ENCODE results near the gene TSPEAR. TPM values are rescaled to one million over a fixed set of nuclear protein-coding genes. Genes with fewer than 3 reads are reported as not detected.
"Not testable (repeated sequence)": the region's sequence is repeated elsewhere in the genome, so short reads cannot be mapped to it uniquely, and the experiment has no call there.

TSPEAR gene
- total RNA-seq, 1 donor, result not detected

DNA sequence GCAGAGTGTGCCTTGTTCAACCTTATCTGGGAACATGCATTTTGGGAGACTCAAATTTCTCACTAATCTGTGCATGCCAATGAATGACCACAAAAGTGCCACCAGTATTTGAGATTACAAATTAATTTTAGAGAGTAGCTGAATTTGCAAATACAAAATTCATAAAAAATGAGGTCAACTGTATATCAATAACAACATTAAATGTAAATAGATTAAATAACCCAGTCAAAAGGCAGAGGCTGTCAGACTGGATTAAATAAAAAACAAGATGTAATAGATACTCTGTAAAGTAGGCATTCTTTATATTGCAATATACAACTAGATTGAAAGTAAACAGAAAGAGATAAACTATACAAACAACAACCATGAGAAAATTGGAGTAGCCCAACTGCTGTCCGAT is 147.3 kb downstream of the TSPEAR start:
- TF ChIP-seq CTCF (IDR thresholded peaks at IDR 0.05; ENCODE audit: insufficient read depth, low read length), result no peak
- DNase-seq (ENCODE audit: low read depth), result no peak
- H3K4me3 ChIP-seq (ENCODE audit: low read depth, low read length), result no peak overlapping the region

DNA sequence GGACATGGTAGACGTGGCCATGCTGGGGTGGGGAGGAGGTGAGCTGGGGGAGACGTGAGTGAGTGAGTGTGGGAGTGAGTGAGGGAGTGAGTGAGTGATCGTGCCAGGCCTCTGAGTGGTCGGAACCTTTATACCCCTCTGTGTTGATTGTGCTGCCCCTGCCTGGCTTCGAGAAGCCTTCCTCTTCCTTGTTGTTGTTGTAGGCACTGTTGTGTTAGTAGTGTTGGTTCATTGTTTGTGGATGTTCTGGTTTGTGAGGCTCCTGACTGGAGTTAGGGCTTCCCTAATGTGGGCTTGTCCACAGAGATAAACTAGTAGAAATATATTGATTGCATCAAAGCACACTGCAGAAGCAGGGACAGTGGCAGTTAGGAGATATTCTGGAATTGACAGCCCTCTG is 152.7 kb downstream of the TSPEAR start, which contains the start of gene KRTAP10-3:
TSS of gene KRTAP10-3 (minus strand) at position 101 of the 400 bp plus-strand sequence. CDS start at position 21, 80 bp downstream.
- DNase-seq (ENCODE audit: low read depth), result no peak
- no peak for TF ChIP-seq CTCF (IDR thresholded peaks at IDR 0.05; ENCODE audit: insufficient read depth, low read length)
- no peak within 1 kb of the TSS for H3K4me3 ChIP-seq (ENCODE audit: low read depth, low read length)

GRCh38 chr21:44558329-44558675 is 153.1 kb downstream of the TSPEAR start:
- not testable (repeated sequence) for DNase-seq (ENCODE audit: low read depth); H3K4me3 ChIP-seq (ENCODE audit: low read depth, low read length)

DNA sequence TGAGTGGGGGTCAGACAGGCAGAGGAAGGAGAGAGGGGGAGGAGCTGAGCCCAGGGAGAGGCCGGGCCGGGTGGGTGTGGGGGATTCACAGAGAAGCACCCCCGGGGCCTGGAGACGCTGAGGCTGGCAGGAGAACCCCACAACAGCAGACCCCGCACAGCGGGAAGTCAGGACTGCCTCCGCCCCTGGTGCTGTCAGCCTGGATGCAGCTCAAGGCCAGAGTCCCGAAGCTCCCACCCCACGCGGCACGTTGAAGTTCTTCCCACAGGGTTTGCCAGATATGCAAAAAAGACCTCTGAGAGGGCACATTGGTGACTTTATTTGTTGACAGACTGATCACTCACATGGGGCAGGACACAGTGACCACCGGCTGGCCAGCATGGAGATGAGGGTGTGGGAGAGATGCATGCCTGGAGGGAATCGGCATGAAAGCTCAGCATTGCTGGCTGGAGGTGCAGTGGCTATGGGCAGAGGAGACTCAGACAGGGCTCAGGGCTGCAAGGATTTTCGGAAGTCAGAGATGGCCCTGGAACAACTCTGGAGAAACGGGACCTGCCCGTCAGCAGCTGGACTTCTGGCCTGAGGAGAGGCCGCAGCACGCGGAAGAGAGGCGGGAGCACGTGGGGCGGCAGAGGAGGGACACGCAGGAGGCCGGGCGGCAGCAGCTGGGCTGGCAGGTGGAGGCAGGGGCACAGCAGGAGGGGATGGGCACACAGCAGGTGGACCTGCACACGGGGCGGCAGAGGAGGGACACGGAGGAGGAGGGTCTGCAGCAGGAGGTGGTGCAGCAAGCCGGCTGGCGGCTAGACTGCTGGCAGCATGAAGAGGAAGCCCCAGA is 153.7 kb downstream of the TSPEAR start:
- TF ChIP-seq CTCF (IDR thresholded peaks at IDR 0.05; ENCODE audit: insufficient read depth, low read length), result no peak
- no peak for DNase-seq (ENCODE audit: low read depth)
- no peak overlapping the region for H3K4me3 ChIP-seq (ENCODE audit: low read depth, low read length)

DNA sequence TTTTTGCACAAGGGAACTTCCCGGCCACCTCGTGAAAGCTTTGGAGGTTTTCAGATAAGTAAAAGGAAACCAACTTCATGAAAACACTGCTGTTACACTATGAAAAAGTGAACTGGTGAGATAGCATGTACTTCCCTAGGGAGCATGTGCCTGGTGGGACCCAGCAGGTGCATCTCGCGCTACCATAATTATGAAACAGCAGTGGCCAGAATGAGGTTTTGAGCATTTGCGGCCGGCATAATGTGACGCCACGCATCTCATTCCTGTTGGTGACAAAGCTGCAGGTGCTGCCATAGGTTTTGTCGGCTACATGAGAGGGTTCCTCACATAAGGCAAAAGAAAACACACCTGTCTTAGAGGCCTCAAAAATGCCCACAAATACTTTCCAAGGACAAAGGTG is 154.5 kb downstream of the TSPEAR start:
- no peak for DNase-seq (ENCODE audit: low read depth)
- no peak for TF ChIP-seq CTCF (IDR thresholded peaks at IDR 0.05; ENCODE audit: insufficient read depth, low read length)
- no peak overlapping the region for H3K4me3 ChIP-seq (ENCODE audit: low read depth, low read length)

DNA sequence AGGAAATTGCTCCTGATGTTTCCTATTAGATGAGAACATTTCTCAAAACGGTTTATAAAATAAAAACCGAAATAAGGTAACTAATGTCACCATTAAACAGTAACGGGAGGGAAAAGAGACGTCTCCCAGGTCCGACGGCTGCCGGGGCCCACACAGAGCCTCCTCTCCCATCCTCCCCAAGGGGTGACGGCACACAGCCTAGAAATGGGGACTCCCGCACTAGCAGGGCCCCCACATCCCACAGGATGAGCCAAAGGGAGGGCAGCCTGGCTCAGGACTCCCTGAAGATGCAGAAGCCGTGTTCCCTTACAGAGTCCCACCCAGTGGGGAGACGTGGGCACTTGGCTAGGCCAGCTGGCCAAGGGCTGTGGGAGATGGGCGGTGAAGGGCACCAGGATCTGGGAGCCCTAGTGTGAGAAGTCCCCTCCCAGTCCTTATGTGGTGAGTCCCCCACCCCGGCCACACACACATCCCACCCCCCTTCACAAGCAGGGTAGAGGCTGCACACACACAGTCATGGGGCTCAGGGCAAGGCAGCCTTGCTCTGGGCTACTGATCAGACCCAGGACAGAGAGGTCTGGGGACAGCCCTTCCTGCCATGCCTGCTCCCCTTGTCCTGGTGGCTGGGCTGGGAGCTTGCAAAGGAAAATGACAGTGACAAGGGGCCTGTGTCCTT is 156.0 kb downstream of the TSPEAR start:
- no peak for TF ChIP-seq CTCF (IDR thresholded peaks at IDR 0.05; ENCODE audit: insufficient read depth, low read length)
- DNase-seq (ENCODE audit: low read depth), result no peak

GRCh38 chr21:44552681-44553080 is 158.7 kb downstream of the TSPEAR start:
- no peak for TF ChIP-seq CTCF (IDR thresholded peaks at IDR 0.05; ENCODE audit: insufficient read depth, low read length)
- no peak overlapping the region for H3K4me3 ChIP-seq (ENCODE audit: low read depth, low read length)
- DNase-seq (ENCODE audit: low read depth), result no peak

More for the DNA sequence above, 156.0 kb downstream of the TSPEAR start:
- H3K4me3 ChIP-seq (ENCODE audit: low read depth, low read length), result no peak overlapping the region
